ENCODE results near the gene CD93.

CD93 gene

GRCh38 chr20:23063168-23063567 is 23.0 kb downstream of the CD93 start:
- WGBS (ENCODE audit: extremely low coverage, insufficient coverage, low lambda C conversion rate): no CpG with 5 or more reads among the region's 3 CpGs
- H3K18ac ChIP-seq (ENCODE audit: low read length): no peak overlapping the region
- H4K5ac ChIP-seq (ENCODE audit: low read length): no peak overlapping the region
- DNase-seq: no peak
- no peak overlapping the region for H4K8ac ChIP-seq (ENCODE audit: low read depth, low read length)
- H3K4me1 ChIP-seq (ENCODE audit: control insufficient read depth, low read depth, low read length): peaks cover 3% of the 10 kb centered on the region
- no peak overlapping the region for H2BK120ac ChIP-seq (ENCODE audit: low read depth, low read length)
- H2BK15ac ChIP-seq (replicated peaks; ENCODE audit: low read depth): no peak overlapping the region
- H3K36me3 ChIP-seq (ENCODE audit: control insufficient read depth, insufficient read depth, low read length): no peaks in the 10 kb centered on the region
- H3K79me2 ChIP-seq (ENCODE audit: control insufficient read depth, insufficient read depth, low read length): no peaks in the 10 kb centered on the region
- H3K9ac ChIP-seq (ENCODE audit: low read length): no peak overlapping the region
- H3K27ac ChIP-seq (ENCODE audit: low read depth, low read length): no peak overlapping the region
- no peak overlapping the region for H2BK5ac ChIP-seq (ENCODE audit: low read length)
- H3K23ac ChIP-seq (ENCODE audit: low read length): no peak overlapping the region
- H2AK5ac ChIP-seq (ENCODE audit: low read length): no peak overlapping the region
- H3K4me3 ChIP-seq (ENCODE audit: low read length): no peak overlapping the region
- H3K4ac ChIP-seq (ENCODE audit: low read depth, low read length): no peak overlapping the region
- H3K4me2 ChIP-seq (ENCODE audit: low read length): no peak overlapping the region
- no peak overlapping the region for H3K56ac ChIP-seq (ENCODE audit: low read length)
- H3K27me3 ChIP-seq (ENCODE audit: insufficient read depth, low read length, poor library complexity): no peaks in the 10 kb centered on the region
- H3K79me1 ChIP-seq (ENCODE audit: low read length): no peaks in the 10 kb centered on the region

- peaks cover 3% of the 10 kb centered on the region for H3K4me1 ChIP-seq (ENCODE audit: control insufficient read depth, low read depth, low read length)
- no peak for DNase-seq
- H2BK15ac ChIP-seq (replicated peaks; ENCODE audit: low read depth): no peak overlapping the region
- H4K8ac ChIP-seq (ENCODE audit: low read depth, low read length): no peak overlapping the region
- no peak overlapping the region for H3K4ac ChIP-seq (ENCODE audit: low read depth, low read length)
- H3K36me3 ChIP-seq (ENCODE audit: control insufficient read depth, insufficient read depth, low read length): no peaks in the 10 kb centered on the region
- no peak overlapping the region for H2AK5ac ChIP-seq (ENCODE audit: low read length)
- H3K4me2 ChIP-seq (ENCODE audit: low read length): no peak overlapping the region
- H2BK120ac ChIP-seq (ENCODE audit: low read depth, low read length): no peak overlapping the region
- no peak overlapping the region for H3K56ac ChIP-seq (ENCODE audit: low read length)
- H4K5ac ChIP-seq (ENCODE audit: low read length): no peak overlapping the region
- H3K79me2 ChIP-seq (ENCODE audit: control insufficient read depth, insufficient read depth, low read length): no peaks in the 10 kb centered on the region
- H3K9ac ChIP-seq (ENCODE audit: low read length): no peak overlapping the region
- H3K18ac ChIP-seq (ENCODE audit: low read length): no peak overlapping the region
- no peaks in the 10 kb centered on the region for H3K27me3 ChIP-seq (ENCODE audit: insufficient read depth, low read length, poor library complexity)
- no peaks in the 10 kb centered on the region for H3K79me1 ChIP-seq (ENCODE audit: low read length)
- no peak overlapping the region for H3K4me3 ChIP-seq (ENCODE audit: low read length)
- no peak overlapping the region for H2BK5ac ChIP-seq (ENCODE audit: low read length)
- no peak overlapping the region for H3K27ac ChIP-seq (ENCODE audit: low read depth, low read length)
- H3K23ac ChIP-seq (ENCODE audit: low read length): no peak overlapping the region
Observed at GRCh38 chr20:23062632-23063031, 23.5 kb downstream of the CD93 start.

GRCh38 chr20:23061734-23062561 is 24.2 kb downstream of the CD93 start:
- Histone ChIP-seq H4K5ac (ENCODE audit: low read length) (no peak overlapping the region), H3K36me3 (ENCODE audit: control insufficient read depth, insufficient read depth, low read length) (no peaks in the 10 kb centered on the region), H2BK15ac (replicated peaks; ENCODE audit: low read depth) (no peak overlapping the region), H3K27me3 (ENCODE audit: insufficient read depth, low read length, poor library complexity) (no peaks in the 10 kb centered on the region), H3K4me2 (ENCODE audit: low read length) (no peak overlapping the region), H3K79me2 (ENCODE audit: control insufficient read depth, insufficient read depth, low read length) (no peaks in the 10 kb centered on the region), H3K27ac (ENCODE audit: low read depth, low read length) (no peak overlapping the region), H2AK5ac (ENCODE audit: low read length) (no peak overlapping the region), H3K4ac (ENCODE audit: low read depth, low read length) (no peak overlapping the region), H2BK5ac (ENCODE audit: low read length) (no peak overlapping the region), H4K8ac (ENCODE audit: low read depth, low read length) (no peak overlapping the region), H3K56ac (ENCODE audit: low read length) (no peak overlapping the region), H3K4me3 (ENCODE audit: low read length) (no peak overlapping the region), H3K9ac (ENCODE audit: low read length) (no peak overlapping the region), H3K4me1 (ENCODE audit: control insufficient read depth, low read depth, low read length) (peaks cover 3% of the 10 kb centered on the region), H3K23ac (ENCODE audit: low read length) (no peak overlapping the region), H2BK120ac (ENCODE audit: low read depth, low read length) (no peak overlapping the region), H3K18ac (ENCODE audit: low read length) (no peak overlapping the region), H3K79me1 (ENCODE audit: low read length) (no peaks in the 10 kb centered on the region)
- DNase-seq: peak; percentile 79
- WGBS (ENCODE audit: extremely low coverage, insufficient coverage, low lambda C conversion rate): no CpG with 5 or more reads among the region's 8 CpGs

GRCh38 chr20:23061262-23061661 is 24.9 kb downstream of the CD93 start:
- Histone ChIP-seq H3K4ac (ENCODE audit: low read depth, low read length) (peak overlapping the region; percentile 62), H3K23ac (ENCODE audit: low read length) (no peak overlapping the region), H3K79me2 (ENCODE audit: control insufficient read depth, insufficient read depth, low read length) (no peaks in the 10 kb centered on the region), H3K36me3 (ENCODE audit: control insufficient read depth, insufficient read depth, low read length) (no peaks in the 10 kb centered on the region), H3K27me3 (ENCODE audit: insufficient read depth, low read length, poor library complexity) (no peaks in the 10 kb centered on the region), H4K8ac (ENCODE audit: low read depth, low read length) (no peak overlapping the region), H2BK15ac (replicated peaks; ENCODE audit: low read depth) (no peak overlapping the region), H2BK120ac (ENCODE audit: low read depth, low read length) (no peak overlapping the region), H2BK5ac (ENCODE audit: low read length) (no peak overlapping the region), H2AK5ac (ENCODE audit: low read length) (no peak overlapping the region), H3K79me1 (ENCODE audit: low read length) (no peaks in the 10 kb centered on the region), H3K9ac (ENCODE audit: low read length) (no peak overlapping the region), H3K56ac (ENCODE audit: low read length) (no peak overlapping the region), H3K18ac (ENCODE audit: low read length) (peak overlapping the region; percentile 32), H3K4me1 (ENCODE audit: control insufficient read depth, low read depth, low read length) (peaks cover 3% of the 10 kb centered on the region), H3K4me2 (ENCODE audit: low read length) (no peak overlapping the region), H3K4me3 (ENCODE audit: low read length) (no peak overlapping the region), H4K5ac (ENCODE audit: low read length) (no peak overlapping the region), H3K27ac (ENCODE audit: low read depth, low read length) (no peak overlapping the region)
- no peak for DNase-seq
- WGBS (ENCODE audit: extremely low coverage, insufficient coverage, low lambda C conversion rate): no CpG with 5 or more reads among the region's 5 CpGs

- Histone ChIP-seq H2BK5ac (ENCODE audit: low read length) (no peak overlapping the region), H3K9ac (ENCODE audit: low read length) (no peak overlapping the region), H3K4me1 (ENCODE audit: control insufficient read depth, low read depth, low read length) (peaks cover 3% of the 10 kb centered on the region), H3K4ac (ENCODE audit: low read depth, low read length) (no peak overlapping the region), H4K8ac (ENCODE audit: low read depth, low read length) (no peak overlapping the region), H2BK15ac (replicated peaks; ENCODE audit: low read depth) (no peak overlapping the region), H3K27ac (ENCODE audit: low read depth, low read length) (no peak overlapping the region), H3K79me1 (ENCODE audit: low read length) (no peaks in the 10 kb centered on the region), H3K27me3 (ENCODE audit: insufficient read depth, low read length, poor library complexity) (no peaks in the 10 kb centered on the region), H4K5ac (ENCODE audit: low read length) (no peak overlapping the region), H3K18ac (ENCODE audit: low read length) (peak overlapping the region; percentile 32), H2BK120ac (ENCODE audit: low read depth, low read length) (no peak overlapping the region), H3K4me2 (ENCODE audit: low read length) (no peak overlapping the region), H3K56ac (ENCODE audit: low read length) (no peak overlapping the region), H3K79me2 (ENCODE audit: control insufficient read depth, insufficient read depth, low read length) (no peaks in the 10 kb centered on the region), H3K4me3 (ENCODE audit: low read length) (no peak overlapping the region), H3K36me3 (ENCODE audit: control insufficient read depth, insufficient read depth, low read length) (no peaks in the 10 kb centered on the region), H3K23ac (ENCODE audit: low read length) (no peak overlapping the region), H2AK5ac (ENCODE audit: low read length) (no peak overlapping the region)
- DNase-seq: no peak
- WGBS (ENCODE audit: extremely low coverage, insufficient coverage, low lambda C conversion rate): no CpG with 5 or more reads among the region's 4 CpGs
Observed at GRCh38 chr20:23060629-23061028, 25.5 kb downstream of the CD93 start.

GRCh38 chr20:23059846-23060245 is 26.3 kb downstream of the CD93 start:
- Histone ChIP-seq H3K4me1 (ENCODE audit: control insufficient read depth, low read depth, low read length) (peaks cover 3% of the 10 kb centered on the region), H3K27me3 (ENCODE audit: insufficient read depth, low read length, poor library complexity) (no peaks in the 10 kb centered on the region), H2AK5ac (ENCODE audit: low read length) (no peak overlapping the region), H3K56ac (ENCODE audit: low read length) (no peak overlapping the region), H2BK120ac (ENCODE audit: low read depth, low read length) (no peak overlapping the region), H3K18ac (ENCODE audit: low read length) (no peak overlapping the region), H3K9ac (ENCODE audit: low read length) (no peak overlapping the region), H3K4me3 (ENCODE audit: low read length) (no peak overlapping the region), H3K4ac (ENCODE audit: low read depth, low read length) (no peak overlapping the region), H3K79me1 (ENCODE audit: low read length) (no peaks in the 10 kb centered on the region), H3K23ac (ENCODE audit: low read length) (no peak overlapping the region), H2BK15ac (replicated peaks; ENCODE audit: low read depth) (no peak overlapping the region), H3K4me2 (ENCODE audit: low read length) (no peak overlapping the region), H2BK5ac (ENCODE audit: low read length) (no peak overlapping the region), H3K27ac (ENCODE audit: low read depth, low read length) (no peak overlapping the region), H3K36me3 (ENCODE audit: control insufficient read depth, insufficient read depth, low read length) (no peaks in the 10 kb centered on the region), H3K79me2 (ENCODE audit: control insufficient read depth, insufficient read depth, low read length) (no peaks in the 10 kb centered on the region), H4K5ac (ENCODE audit: low read length) (no peak overlapping the region), H4K8ac (ENCODE audit: low read depth, low read length) (no peak overlapping the region)
- no peak for DNase-seq
- WGBS (ENCODE audit: extremely low coverage, insufficient coverage, low lambda C conversion rate): no CpG with 5 or more reads among the region's 3 CpGs
